ENCODE data around the gene RASL11A. TPM values are rescaled to one million over a fixed set of nuclear protein-coding genes. Genes with fewer than 3 reads are reported as not detected.
"Not testable (repeated sequence)": the region's sequence is repeated elsewhere in the genome, so short reads cannot be mapped to it uniquely, and the experiment has no call there.

The RASL11A gene
- total RNA-seq, 1 donor from 2014 or later, result 2.0 TPM

- FAIRE-seq (no peak), DNase-seq (ENCODE audit: low spot score in 2 of 2) (no peak)
Observed at GRCh38 chr13:27296496-27296895, 25.9 kb downstream of the RASL11A start.

DNA sequence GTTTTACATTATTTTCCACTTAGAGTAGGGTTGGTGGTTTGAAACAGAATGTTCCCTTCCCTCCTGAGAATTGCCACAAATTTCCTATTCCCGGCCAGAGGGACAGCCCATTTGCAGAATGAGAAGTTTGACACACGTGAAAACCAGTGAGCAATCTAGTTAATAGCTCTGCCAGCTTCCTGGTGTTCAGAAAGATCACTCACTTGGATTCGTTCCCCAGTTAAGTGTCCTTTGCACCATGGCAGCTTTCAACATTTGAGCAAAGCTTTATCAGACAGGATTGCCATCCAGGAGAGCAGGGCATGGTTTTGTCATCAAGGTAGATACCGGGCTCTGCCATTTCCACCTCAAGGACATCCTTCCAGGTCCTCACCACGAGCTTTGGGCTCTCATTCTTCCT lies 28.2 kb downstream of the RASL11A start:
- FAIRE-seq (no peak), DNase-seq (ENCODE audit: low spot score in 2 of 2) (no peak)

DNA sequence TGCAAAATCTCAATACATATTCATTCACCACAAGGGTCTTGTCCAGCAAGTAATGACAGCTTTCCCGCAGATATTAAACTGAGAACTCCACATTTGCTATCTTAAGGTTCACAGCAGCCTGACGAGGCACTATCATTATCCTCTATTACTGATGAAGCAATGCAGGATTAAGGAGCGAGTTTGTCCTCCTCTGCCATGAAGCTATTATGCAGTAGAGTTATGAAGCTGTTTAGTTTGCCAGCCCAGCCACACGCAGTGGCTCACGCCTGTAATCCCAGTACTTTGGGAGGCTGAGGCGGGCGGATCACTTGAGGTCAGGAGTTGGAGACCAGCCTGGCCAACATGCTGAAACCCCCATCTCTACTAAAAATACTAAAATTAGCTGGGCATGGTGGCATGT lies 29.8 kb downstream of the RASL11A start:
- not testable (repeated sequence) for FAIRE-seq

GRCh38 chr13:27300941-27301586 lies 30.4 kb downstream of the RASL11A start:
- DNase-seq (ENCODE audit: low spot score in 2 of 2) (no peak), FAIRE-seq (no peak)

More for the DNA sequence above, 29.8 kb downstream of the RASL11A start:
- not testable (repeated sequence) for DNase-seq (ENCODE audit: low spot score in 2 of 2)

DNA sequence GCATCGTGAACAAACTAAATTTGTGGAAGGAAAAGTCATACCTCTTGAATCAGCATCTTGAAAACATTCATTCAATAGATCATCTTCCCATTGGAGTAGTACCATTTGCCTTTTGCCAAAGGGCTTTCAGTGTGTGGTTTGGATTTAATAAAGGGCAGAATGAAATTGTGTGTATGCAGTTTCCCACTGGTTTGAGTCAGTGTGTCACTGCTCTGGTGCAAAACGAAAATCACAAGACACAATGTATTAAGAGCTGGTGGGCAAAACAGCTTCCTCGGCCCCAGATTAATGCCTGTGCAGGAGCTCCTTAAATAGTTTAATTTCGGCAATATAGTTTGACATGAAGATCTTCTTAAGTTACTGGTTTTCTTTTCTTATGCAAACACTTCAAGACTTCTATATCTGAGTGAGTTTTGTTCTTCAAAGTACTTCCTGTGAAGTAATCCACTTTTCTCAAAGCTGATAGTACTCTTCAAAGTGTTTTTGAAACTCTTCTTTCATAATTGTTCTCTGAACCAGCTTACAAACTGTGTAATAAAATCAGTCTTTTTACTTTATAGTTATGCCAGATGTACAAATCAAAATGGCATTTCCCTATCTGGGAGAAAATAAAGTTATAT lies 32.1 kb downstream of the RASL11A start:
- DNase-seq (ENCODE audit: low spot score in 2 of 2) (no peak), FAIRE-seq (no peak)

GRCh38 chr13:27304099-27304498 lies 33.5 kb downstream of the RASL11A start:
- DNase-seq (ENCODE audit: low spot score in 2 of 2), result no peak

GRCh38 chr13:27304611-27305010 lies 34.0 kb downstream of the RASL11A start:
- FAIRE-seq, result no peak

More at GRCh38 chr13:27304099-27304498, 33.5 kb downstream of the RASL11A start:
- no peak for FAIRE-seq

GRCh38 chr13:27306364-27306763 lies 35.7 kb downstream of the RASL11A start:
- DNase-seq (ENCODE audit: low spot score in 2 of 2) (no peak), FAIRE-seq (no peak)

More at GRCh38 chr13:27304611-27305010, 34.0 kb downstream of the RASL11A start:
- no peak for DNase-seq (ENCODE audit: low spot score in 2 of 2)

DNA sequence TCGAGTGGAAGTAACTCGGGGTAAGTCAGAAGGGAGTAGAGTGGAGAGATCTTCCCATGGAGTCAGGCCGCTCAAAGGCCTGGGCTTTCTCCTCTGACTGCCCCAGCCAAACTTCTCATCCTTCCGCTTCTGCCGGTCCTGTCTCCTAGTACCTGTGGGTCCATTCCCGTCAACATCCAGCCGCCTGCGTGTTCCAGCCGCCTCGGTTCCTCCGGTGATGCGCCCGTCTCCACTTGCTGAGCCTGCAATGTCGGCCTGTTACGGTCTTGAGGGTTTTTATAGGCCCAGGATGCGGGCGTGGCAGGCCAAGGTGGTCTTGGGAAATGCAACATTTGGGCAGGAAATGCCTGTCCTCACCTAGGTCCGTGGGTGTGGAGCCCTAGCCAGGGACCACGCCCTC lies 38.3 kb downstream of the RASL11A start:
- no peak for DNase-seq (ENCODE audit: low spot score in 2 of 2)
- FAIRE-seq, result no peak

- DNase-seq (ENCODE audit: low spot score in 2 of 2) (no peak), FAIRE-seq (no peak)
Observed at GRCh38 chr13:27309401-27309958, 38.9 kb downstream of the RASL11A start.

GRCh38 chr13:27309967-27310598 lies 39.5 kb downstream of the RASL11A start:
- FAIRE-seq (no peak), DNase-seq (ENCODE audit: low spot score in 2 of 2) (no peak)

- DNase-seq (ENCODE audit: low spot score in 2 of 2) (no peak), FAIRE-seq (no peak)
Observed at GRCh38 chr13:27310946-27311345, 40.3 kb downstream of the RASL11A start.

- DNase-seq (ENCODE audit: low spot score in 2 of 2), result no peak
- FAIRE-seq, result peak; percentile 58
Observed at GRCh38 chr13:27311518-27312210, 41.0 kb downstream of the RASL11A start.

DNA sequence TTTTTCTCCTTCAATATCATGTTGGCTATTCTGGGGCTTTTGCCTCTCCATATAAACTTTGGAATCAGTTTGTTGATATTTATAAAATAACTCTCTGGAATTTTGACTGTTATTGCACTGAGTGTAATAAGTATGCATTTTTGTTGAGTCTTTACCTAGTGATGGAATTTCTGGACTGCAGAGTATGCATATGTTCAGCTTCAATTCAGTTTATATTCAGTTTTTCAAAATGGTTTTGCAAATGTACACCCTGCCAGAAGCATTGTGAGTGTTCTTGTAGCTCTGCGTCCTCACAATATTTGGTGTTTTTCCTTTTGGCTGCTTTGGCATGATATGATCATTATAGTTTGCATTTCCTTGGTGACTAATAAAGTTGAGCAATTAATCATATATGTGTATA lies 43.1 kb downstream of the RASL11A start:
- DNase-seq (ENCODE audit: low spot score in 2 of 2) (no peak), FAIRE-seq (no peak)

- FAIRE-seq (no peak), DNase-seq (ENCODE audit: low spot score in 2 of 2) (no peak)
Observed at GRCh38 chr13:27319404-27319803, 48.8 kb downstream of the RASL11A start.

GRCh38 chr13:27321468-27322431 lies 51.1 kb downstream of the RASL11A start:
- no peak for DNase-seq (ENCODE audit: low spot score in 2 of 2)
- FAIRE-seq, result no peak

DNA sequence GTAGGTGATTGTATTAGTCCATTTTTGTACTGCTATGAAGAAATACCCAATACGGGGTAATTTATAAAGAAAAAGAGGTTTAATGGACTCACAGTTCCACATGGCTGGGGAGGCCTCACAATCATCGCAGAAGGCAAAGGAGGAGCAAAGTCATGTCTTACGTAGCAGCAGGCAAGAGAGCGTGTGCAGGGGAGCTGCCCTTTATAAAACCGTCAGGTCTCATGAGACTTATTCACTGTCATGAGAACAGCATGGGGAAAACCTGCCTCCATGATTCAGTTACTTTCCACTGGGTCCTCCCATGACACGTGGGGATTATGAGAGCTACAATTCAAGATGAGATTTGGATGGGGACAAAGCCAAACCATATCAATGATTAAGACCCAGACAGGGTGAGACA lies 51.8 kb downstream of the RASL11A start:
- not testable (repeated sequence) for DNase-seq (ENCODE audit: low spot score in 2 of 2); FAIRE-seq
